Measurements from ENCODE around the gene OR2AJ1. TPM values are rescaled to one million over a fixed set of nuclear protein-coding genes. Genes with fewer than 3 reads are reported as not detected.

Gene OR2AJ1
- total RNA-seq, 6 experiments from 2014 or later, result not detected

- ATAC-seq (no peak), DNase-seq (no peak)
- 15% methylated on average over 3 of the region's 3 CpGs for WGBS (ENCODE audit: insufficient coverage, low coverage, low lambda C conversion rate, missing lambda C conversion rate)
- H3K27ac ChIP-seq, result no peak overlapping the region
- TF ChIP-seq POLR2A (IDR thresholded peaks at IDR 0.05) (no peak), CTCF (IDR thresholded peaks at IDR 0.05) (no peak)
- no peaks in the 10 kb centered on the region for H3K27me3 ChIP-seq
- no peaks in the 10 kb centered on the region for H3K9me3 ChIP-seq
- H3K4me1 ChIP-seq, result no peaks in the 10 kb centered on the region
- H3K36me3 ChIP-seq, result no peaks in the 10 kb centered on the region
- no peak overlapping the region for H3K4me3 ChIP-seq
- intact Hi-C loops (cut with DNase I), result no loop called here
Measured at GRCh38 chr1:247961791-247962190, 37.1 kb downstream of the OR2AJ1 start.

- no peak overlapping the region for H3K4me3 ChIP-seq
Measured at GRCh38 chr1:247962911-247963588, 38.4 kb downstream of the OR2AJ1 start.

GRCh38 chr1:247964933-247965332 lies 40.2 kb downstream of the OR2AJ1 start, which contains the start of gene OR2AK2:
Gene OR2AK2 (plus strand): TSS chr1:247965233. CDS start chr1:247965377, 144 bp downstream.
- DNase-seq, result no peak
- Histone ChIP-seq H3K27ac (no peak within 1 kb of the TSS), H3K9me3 (no peaks in the 10 kb centered on the region), H3K27me3 (no peaks in the 10 kb centered on the region), H3K36me3 (no peaks in the 10 kb centered on the region), H3K4me3 (no peak within 1 kb of the TSS), H3K4me1 (no peaks in the 10 kb centered on the region)
- intact Hi-C loops (cut with DNase I), result no loop called here
- ATAC-seq, result no peak
- 62% methylated on average over 2 of the region's 2 CpGs for WGBS (ENCODE audit: insufficient coverage, low coverage, low lambda C conversion rate, missing lambda C conversion rate)
- no peak for TF ChIP-seq CTCF (IDR thresholded peaks at IDR 0.05)
- TF ChIP-seq POLR2A (IDR thresholded peaks at IDR 0.05), result no peak

More at GRCh38 chr1:247962911-247963588, 38.4 kb downstream of the OR2AJ1 start:
- TF ChIP-seq POLR2A (IDR thresholded peaks at IDR 0.05) (no peak), CTCF (IDR thresholded peaks at IDR 0.05) (no peak)
- no peak for ATAC-seq
- no peak for DNase-seq
- WGBS (ENCODE audit: insufficient coverage, low coverage, low lambda C conversion rate, missing lambda C conversion rate), result 34% methylated on average over 4 of the region's 4 CpGs
- Histone ChIP-seq H3K9me3 (no peaks in the 10 kb centered on the region), H3K4me1 (no peaks in the 10 kb centered on the region), H3K27ac (no peak overlapping the region), H3K36me3 (no peaks in the 10 kb centered on the region), H3K27me3 (no peaks in the 10 kb centered on the region)
- intact Hi-C loops (cut with DNase I), result no loop called here

- WGBS (ENCODE audit: insufficient coverage, low coverage, low lambda C conversion rate, missing lambda C conversion rate), result 36% methylated on average over 3 of the region's 5 CpGs
- intact Hi-C loops (cut with DNase I), result no loop called here
- Histone ChIP-seq H3K36me3 (no peaks in the 10 kb centered on the region), H3K27ac (no peak overlapping the region), H3K27me3 (no peaks in the 10 kb centered on the region), H3K4me1 (no peaks in the 10 kb centered on the region), H3K4me3 (no peak overlapping the region), H3K9me3 (no peaks in the 10 kb centered on the region)
- DNase-seq, result no peak
- TF ChIP-seq CTCF (IDR thresholded peaks at IDR 0.05) (no peak), POLR2A (IDR thresholded peaks at IDR 0.05) (no peak)
- no peak for ATAC-seq
Measured at GRCh38 chr1:247966532-247967204, 42.0 kb downstream of the OR2AJ1 start.

Other genes starting within 250 kb of the OR2AJ1 start
- gene OR13G1, start 245.2 kb upstream of the OR2AJ1 start, total RNA-seq, result not detected
- gene OR6F1, start 208.2 kb upstream of the OR2AJ1 start, total RNA-seq, result not detected
- gene OR14K1, start 186.3 kb upstream of the OR2AJ1 start, total RNA-seq, result not detected
- not detected for gene OR14A2, start 176.7 kb upstream of the OR2AJ1 start, total RNA-seq
- gene OR1C1, start 164.3 kb upstream of the OR2AJ1 start, total RNA-seq, result not detected
- gene OR14A16, start 100.8 kb upstream of the OR2AJ1 start, total RNA-seq, result not detected
- gene OR11L1, start 83.0 kb upstream of the OR2AJ1 start, total RNA-seq, result not detected
- 1 to 10 TPM in 3 of 6 experiments, under 1 TPM in 2, not detected in 1; 0.29 to 5.5 (median 2.1) TPM for gene TRIM58, start 67.7 kb upstream of the OR2AJ1 start, total RNA-seq
- gene OR2W3, start 29.3 kb upstream of the OR2AJ1 start, total RNA-seq, result 1 to 10 TPM in 1 of 6 experiments, under 1 TPM in 2, not detected in 3; 0.24 to 1.2 (median 0.43) TPM
- not detected for gene OR2T8, start 4.6 kb upstream of the OR2AJ1 start, total RNA-seq
- gene OR2L8, start 24.0 kb downstream of the OR2AJ1 start, total RNA-seq, result not detected
- not detected for gene OR2AK2, start 40.3 kb downstream of the OR2AJ1 start, total RNA-seq
- gene OR2L5, start 88.8 kb downstream of the OR2AJ1 start, total RNA-seq, result not detected
- gene OR2L2, start 105.2 kb downstream of the OR2AJ1 start, total RNA-seq, result under 1 TPM in 1 of 6 experiments, not detected in 5; 0.17 TPM
- gene OR2L3, start 121.9 kb downstream of the OR2AJ1 start, total RNA-seq, result not detected
- gene OR2L13, start 170.3 kb downstream of the OR2AJ1 start, total RNA-seq, result not detected
- gene OR2M5, start 220.3 kb downstream of the OR2AJ1 start, total RNA-seq, result not detected
- gene OR2M2, start 249.9 kb downstream of the OR2AJ1 start, total RNA-seq, result not detected

Data from right lobe of liver (tissue), 6 donors.